Epidermal melanocyte (primary cell): ENCODE results near the gene SLC46A1.
A peak's percentile ranks its signal among the peaks of the same experiment; 100 is the strongest.
"Not testable (repeated sequence)": the region's sequence is repeated elsewhere in the genome, so short reads cannot be mapped to it uniquely, and the experiment has no call there.

Experiments used
- DNase-seq: peaks from one replicate; pipeline ENCODE4 v3.0.0; 2011; ENCODE audit warnings: low spot score; ENCODE audit not compliant: insufficient read length

SLC46A1 gene

DNA sequence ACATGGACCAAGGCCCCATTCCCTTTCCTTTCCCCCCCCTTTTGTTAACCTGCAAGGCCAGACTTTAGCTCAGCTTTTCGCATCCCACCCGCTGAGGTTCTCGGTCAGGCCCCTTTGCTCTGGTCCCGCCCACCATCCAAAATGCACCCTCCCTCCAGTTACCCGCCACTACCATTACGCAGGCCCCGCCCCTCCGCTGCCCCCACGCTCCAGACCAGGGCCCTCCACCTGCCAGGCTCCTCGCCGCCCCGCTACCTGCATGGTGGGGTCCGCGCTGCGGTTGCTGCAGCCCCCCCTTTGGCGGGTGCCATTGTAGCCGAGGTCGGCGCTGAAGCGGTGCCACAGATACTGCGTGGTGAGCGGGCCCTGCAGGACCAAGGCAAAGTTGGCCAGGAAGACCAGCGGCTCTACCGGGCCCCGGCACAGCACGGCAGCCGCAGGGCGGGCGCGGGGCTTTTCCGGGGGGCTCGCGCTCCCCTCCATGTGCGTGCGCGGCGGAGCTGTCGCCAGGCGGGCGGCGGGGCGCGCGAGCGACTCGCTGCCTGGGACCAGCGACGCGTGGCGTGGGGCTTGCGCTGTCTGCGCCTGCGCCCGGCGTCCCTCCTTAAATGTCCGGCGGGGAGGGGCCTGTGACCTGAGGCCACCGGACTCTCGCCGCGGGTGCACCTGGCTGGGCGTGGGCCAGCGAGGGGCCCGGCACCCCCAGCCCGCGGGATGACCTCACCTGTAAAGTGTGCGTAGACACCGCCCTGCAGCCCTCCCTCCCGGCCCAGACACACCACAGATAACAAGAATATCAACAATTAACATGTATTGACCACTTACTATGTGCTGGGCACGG lies at the start of gene SLC46A1:
SLC46A1 (minus strand) TSS at position 581 of the 841 bp plus-strand sequence; CDS start at position 483, 98 bp downstream.
- DNase-seq = no peak

DNA sequence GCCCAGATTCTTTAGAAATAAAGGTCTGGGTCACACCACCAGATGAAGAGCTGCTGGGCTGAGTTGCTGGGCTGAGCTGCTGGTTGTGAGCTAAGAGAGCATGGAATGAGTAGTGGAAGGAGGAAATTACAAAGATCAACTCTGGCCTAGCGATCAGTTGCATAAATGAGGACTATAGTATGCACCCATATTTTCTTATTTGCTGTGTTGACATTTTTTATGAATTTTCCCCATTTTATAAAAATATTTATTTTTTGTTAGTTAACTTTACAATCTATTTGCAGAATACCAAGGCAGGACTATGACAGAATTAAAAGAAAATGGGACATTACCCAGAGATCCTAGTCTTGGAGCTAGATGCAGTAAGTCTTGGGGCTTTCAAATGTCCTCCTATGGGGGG lies 43.8 kb upstream of the SLC46A1 start:
- DNase-seq = no peak

- DNase-seq = no peak
These were observed 41.4 kb upstream of the SLC46A1 start for GRCh38 chr17:28447396-28447760.

DNA sequence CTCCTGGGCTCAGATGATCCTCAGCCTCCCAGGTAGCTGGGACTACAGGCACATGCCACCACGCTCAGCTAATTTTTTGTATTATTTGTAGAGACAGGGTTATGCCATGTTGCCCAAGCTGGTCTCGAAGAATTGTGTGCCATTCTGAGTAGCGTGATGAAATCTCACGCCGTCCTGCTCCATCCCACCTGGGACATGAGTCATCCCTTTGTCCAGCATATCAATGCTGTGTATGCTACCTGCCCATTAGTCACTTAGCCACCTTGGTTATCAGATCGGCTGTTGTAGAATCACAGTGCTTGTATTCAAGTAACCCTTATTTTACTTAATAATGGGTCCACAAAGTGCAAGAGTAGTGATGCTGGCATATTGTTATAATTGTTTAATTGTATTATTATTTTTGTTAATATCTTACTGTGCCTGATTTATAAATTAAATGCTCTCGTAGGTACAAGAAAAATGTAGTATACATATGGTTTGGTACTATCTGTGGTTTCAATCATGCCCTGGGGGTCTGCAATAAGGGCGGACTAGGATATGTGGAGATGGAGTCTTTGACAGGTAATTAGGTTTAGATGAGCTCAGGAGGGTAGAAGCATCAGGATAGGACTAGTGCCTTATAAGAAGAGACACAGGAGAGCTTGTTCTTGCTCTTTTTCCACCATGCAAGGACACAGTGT lies 40.8 kb upstream of the SLC46A1 start:
- DNase-seq = no peak

DNA sequence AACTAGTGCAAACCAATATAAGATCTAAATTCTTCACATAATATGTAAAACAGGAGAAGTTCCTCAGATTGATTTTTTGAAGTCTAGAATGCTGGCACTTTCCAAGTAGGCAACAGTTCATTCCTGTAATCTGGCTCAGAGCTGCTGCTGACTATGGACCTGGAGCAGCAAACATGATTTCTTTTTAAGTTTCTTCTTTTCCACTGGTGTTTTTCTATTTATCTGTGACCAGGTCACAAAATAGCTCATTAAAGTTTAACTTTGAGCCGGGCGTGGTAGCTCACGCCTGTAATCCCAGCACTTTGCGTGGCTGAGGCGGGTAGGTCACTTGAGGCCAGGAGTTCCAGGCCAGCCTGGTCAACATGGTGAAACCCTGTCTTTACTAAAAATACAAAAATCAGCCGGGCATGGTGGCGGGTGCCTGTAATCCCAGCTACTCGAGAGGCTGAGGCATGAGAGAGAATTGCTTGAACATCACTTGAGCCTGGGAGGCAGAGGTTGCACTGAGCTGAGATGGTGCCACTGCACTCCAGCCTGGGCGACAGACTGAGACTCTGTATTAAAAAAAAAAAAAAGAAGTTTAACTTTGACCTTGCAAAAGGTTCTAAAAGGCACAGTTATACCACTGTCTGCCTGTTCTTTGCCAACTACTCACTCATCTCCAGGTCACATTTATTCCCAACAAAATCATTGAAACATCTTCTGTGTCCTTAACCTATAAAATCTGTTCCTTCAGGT lies 38.1 kb upstream of the SLC46A1 start:
- DNase-seq = no peak

- not testable (repeated sequence) for DNase-seq
These were observed 28.3 kb upstream of the SLC46A1 start for GRCh38 chr17:28434326-28434725.

DNA sequence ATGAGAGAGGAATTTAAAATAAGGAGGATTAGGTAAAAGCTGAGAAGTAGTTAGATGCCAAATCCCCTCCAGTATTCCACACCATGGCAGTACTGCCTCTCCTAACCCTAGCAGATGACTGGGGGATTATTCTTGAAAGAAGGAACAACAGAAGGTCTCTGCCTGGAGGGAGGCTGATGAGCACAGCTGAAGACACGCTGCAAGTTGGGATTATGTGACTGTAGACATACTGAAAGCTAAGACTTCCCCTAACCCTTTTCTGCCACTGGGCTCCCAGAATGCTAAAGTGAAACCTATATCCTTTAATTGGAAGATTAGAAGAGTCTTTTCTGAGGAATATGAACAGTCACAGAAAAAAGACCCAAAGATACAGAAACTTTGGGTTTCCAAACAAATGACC lies 27.7 kb upstream of the SLC46A1 start:
- no peak for DNase-seq

- not testable (repeated sequence) for DNase-seq
These were observed 22.0 kb upstream of the SLC46A1 start for GRCh38 chr17:28427982-28428381.

DNA sequence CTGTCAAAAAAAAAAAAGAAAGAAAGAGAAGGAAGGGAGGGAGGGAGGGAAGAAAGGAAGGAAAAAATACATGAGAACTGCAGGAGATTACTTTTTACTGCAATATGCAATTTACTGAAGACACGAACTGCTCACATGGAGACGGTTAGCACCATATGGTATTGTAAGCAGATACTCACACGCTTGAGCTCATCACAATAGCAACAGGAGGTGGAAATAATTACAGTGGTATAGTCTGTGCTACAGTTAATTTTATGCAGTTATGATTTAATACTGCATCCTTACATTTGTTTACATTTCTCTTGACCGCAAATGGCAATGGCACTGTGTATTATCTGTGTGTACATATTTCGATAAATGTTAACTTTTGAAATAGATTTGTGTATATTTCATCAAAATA lies 21.4 kb upstream of the SLC46A1 start:
- no peak for DNase-seq

DNA sequence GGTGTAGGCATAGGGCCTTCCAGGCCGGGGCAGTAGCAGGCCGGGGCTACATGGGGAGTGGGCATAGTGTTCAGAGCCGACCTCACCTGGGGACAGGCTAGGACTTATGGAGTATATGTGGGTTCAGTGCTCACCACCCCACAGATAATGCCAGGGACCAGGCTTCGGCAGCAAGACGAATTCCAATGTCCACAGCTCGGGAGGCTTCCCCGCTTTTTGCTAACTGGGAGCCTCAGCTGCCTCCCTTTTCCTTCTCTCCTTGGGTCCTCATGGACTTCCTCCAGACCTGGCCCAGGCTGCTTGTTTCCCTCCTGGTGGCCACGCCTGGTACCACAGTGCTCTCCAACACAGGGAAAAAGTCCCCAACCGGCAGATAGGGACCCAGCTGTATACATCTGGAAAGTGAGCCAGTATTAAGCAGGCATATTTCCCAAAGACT lies 20.1 kb upstream of the SLC46A1 start:
- no peak for DNase-seq

- no peak for DNase-seq
These were observed 19.2 kb upstream of the SLC46A1 start for GRCh38 chr17:28425206-28425605.

- DNase-seq = no peak
These were observed 15.8 kb upstream of the SLC46A1 start for GRCh38 chr17:28421787-28422305.

GRCh38 chr17:28416703-28417311 lies 10.8 kb upstream of the SLC46A1 start:
- peak; percentile 40 for DNase-seq

GRCh38 chr17:28415886-28416285 lies 9.9 kb upstream of the SLC46A1 start:
- DNase-seq = no peak

DNA sequence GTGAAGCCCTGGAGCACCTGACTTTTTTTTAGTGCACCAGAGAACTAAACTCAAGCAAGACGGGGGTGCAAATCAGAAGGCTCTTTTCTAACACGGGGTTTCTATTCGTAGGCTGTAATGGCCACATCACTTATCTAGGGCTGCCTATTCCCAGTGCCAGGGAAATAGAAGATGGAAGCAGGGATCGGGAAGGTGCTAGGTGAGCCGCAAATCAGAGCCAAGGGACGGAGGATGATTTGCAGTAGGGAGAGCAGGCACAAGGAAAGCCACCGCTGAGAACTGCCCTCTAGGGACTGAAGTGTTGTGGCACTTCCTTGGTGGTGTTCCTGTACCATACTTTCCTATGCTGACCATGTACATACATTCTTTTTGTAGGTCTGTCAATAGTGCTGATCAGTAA lies 7.8 kb upstream of the SLC46A1 start:
- DNase-seq = no peak

DNA sequence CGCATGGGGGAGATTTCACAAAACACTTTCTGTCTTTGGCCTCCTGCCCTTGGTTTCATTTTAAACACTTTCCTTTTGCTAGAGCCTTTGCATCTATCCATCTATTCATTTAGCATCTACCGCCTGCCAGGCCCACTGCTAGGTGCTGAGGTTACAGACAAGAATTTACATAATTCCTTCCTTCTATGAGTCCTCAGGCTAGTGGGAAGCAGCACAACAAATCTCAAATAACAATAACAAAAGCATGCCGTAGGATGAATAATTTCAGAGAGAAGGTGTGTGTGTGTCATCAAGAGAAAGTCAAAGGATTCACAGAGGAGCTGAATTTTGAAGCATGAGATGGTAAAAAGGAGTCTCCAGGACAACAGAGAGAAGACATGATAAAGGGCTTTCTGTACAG lies 6.1 kb upstream of the SLC46A1 start:
- no peak for DNase-seq

GRCh38 chr17:28407974-28408306 lies 1.9 kb upstream of the SLC46A1 start:
- DNase-seq = no peak

GRCh38 chr17:28407130-28407973 lies 1.3 kb upstream of the SLC46A1 start:
- no peak for DNase-seq

DNA sequence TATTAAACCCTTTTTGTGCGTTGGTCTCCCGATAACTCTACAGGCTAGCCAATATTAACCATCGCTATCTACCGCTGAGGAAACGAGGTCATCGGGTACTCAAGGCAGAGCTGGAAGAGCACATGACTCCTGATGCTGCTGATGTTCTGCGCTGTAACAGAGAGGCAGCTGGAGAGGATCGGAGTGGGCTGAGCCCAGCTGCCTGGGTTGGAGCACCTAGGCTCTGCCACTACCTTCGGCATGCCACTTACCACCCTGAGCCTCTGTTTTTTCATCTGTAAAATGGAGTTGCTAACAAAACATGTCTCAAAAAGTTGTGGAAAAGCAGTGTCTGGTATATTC lies 432 bp upstream of the SLC46A1 start:
- no peak for DNase-seq

DNA sequence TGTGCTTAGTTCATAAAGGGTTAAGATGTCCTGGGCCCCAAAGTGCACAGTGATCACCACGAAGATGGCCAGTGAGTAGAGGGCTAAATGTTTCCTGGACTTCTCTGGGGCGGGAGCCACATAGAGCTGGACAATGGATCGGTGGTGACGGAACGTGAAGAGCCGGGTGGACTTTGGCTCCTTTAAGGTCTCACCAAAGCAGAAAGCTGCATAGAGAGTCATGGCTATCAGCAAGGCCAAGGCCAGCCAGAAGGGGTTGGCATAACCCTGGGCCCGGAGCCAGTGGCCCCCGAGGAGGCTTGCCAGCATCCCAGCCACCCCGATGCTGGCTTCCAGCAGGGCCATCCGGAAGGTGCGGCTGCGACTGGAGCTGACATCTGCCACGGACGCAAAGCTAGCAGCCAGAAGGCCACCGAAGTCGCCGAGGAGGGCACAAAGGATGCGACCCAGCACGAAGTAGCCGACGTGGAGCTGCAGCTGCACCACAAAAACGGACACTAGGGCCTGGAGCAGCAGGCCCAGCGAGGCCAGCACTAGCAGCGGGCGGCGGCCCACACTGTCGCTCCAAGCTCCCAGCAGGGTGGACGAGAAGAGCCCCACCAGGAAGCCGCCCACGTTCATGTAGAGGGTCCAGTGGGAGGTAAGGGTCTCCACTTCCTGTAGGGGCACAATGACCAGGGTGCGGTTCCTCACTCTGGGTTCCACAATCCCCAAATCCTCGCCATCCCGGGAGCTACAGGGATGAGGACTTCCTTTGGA lies 1.0 kb downstream of the SLC46A1 start:
- DNase-seq = no peak
